GM21447 (cell line): ENCODE data around the gene SORD.
"Not testable (repeated sequence)": the region's sequence is repeated elsewhere in the genome, so short reads cannot be mapped to it uniquely, and the experiment has no call there.

ENCODE experiments used
- ATAC-seq: cut with Tn5 transposase; IDR thresholded peaks from one replicate; pipeline ENCODE4 v1.9.1; 2021; ENCODE audit not compliant: unreplicated experiment

Gene SORD

DNA sequence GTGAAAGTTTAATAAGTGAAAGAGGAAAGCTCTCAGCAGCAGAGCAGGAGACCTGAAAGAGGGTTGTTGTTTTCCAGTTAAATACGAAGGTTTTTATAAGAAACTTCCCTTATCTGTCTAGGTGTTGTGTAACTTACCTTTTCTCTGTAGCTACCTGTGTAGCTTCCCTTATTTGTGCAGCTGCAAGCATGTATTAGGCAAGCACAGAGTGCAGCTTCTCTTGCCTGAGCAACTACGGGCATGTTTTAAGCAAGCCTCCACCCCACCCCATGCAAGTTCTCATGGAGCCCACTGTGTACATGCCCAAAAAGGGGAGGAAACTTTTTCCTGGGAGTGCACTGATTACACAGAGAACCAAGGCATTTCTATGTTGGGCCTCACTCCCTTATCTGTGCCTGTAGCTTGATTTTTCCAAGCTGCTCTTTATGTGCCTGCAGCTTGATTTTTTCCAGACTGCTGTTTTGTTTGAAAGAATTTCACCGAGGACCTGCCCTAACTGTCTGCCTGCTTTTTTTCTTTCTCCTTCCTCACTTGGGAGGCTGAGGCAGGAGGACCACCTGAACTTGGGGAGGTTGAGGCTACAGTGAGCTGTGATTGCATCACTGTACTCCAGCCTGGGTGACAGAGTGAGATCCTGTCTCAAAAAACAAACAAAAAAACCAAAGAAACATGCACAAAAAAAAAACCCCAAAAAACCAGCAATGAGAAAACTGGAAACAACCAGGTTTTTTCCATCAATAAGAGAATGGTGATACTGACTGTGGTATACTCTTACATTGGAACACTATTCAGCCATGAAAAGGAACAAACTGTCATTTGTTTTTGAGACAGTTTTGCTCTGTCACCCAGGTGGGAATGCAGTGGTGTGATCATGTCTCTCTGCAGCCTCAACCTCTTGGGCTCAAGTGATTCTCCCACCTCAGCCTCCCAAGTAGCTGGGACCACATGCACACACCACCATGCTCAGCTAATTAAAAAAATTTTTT is 36.0 kb downstream of the SORD start:
- not testable (repeated sequence) for ATAC-seq

DNA sequence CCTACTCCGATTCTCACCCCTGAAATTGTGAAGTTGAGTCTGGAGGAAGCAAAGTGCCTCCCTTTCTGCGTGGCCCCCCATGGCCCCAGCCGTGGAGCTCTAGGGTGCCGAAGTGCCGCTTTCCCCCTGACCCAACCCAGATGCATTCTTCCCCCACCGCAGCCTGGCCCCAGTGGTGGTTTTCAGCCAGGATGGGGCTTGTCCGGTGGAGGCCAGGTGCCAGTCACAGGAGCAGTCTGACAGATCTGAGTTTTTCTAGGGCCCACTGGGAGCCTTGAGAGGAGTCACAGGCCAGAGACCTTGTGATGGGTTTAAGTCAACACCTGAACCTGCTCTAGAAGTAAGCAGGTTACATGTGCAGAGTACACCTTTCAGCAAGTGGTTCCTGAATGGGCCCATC is 39.3 kb downstream of the SORD start:
- ATAC-seq: not testable (repeated sequence)

DNA sequence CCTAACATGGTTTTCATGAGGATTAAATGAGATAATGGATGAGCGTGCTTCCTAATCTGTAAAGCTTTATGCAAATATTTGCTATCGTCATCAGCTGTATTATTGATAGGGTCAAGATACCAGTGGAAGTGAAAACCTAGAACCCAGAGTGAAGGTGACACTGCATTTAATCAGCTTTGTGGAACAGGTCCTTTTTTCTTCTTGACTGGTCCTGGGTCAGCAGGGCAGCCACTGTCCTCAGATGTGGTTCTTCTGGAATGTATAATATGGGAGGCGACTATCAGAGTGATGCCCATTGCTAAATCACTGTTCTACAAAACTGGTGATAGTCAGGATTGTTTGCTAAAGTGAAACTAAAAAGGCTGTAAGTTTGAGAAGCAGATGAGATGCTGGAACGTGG is 41.4 kb downstream of the SORD start:
- no peak for ATAC-seq

DNA sequence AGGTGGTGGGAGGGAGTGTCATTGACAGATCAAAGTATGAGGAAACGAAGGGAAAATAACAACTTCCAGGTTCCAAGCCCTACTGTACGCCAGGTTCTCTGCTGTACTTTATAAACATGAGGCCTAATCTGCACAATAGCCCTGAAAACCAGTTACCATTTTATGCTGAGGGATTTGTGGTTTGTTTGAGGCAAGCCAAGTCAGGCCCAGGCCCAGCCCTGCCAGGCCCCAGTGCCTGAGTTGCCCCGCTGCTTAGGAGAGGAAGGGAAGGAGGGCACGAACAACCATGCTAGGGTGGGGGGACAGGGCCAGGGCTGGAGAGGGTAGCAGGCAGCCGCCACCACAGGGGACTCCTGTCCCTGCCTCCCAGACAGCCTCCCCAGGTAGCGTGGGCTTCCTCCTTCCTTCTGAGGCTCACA is 47.0 kb downstream of the SORD start:
- not testable (repeated sequence) for ATAC-seq

DNA sequence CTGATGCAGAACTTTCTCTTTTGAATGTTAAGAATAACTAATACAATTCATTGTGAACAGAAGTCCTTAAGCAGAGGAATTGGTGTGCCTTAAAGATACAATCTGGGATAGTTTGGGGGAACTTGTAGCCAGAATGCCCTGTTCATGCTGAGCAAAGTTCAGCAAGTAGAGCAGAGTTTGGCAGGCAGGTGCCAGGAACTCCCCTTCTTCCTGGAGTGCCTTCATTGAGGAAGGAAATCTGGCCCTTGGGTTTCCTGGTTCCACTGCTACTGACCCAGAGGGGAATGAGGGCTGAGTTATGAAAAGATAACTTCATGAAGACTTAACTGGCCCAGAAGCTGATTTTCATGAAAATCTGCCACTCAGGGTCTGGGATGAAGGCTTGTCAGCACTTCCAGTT is 50.6 kb downstream of the SORD start:
- ATAC-seq: not testable (repeated sequence)

DNA sequence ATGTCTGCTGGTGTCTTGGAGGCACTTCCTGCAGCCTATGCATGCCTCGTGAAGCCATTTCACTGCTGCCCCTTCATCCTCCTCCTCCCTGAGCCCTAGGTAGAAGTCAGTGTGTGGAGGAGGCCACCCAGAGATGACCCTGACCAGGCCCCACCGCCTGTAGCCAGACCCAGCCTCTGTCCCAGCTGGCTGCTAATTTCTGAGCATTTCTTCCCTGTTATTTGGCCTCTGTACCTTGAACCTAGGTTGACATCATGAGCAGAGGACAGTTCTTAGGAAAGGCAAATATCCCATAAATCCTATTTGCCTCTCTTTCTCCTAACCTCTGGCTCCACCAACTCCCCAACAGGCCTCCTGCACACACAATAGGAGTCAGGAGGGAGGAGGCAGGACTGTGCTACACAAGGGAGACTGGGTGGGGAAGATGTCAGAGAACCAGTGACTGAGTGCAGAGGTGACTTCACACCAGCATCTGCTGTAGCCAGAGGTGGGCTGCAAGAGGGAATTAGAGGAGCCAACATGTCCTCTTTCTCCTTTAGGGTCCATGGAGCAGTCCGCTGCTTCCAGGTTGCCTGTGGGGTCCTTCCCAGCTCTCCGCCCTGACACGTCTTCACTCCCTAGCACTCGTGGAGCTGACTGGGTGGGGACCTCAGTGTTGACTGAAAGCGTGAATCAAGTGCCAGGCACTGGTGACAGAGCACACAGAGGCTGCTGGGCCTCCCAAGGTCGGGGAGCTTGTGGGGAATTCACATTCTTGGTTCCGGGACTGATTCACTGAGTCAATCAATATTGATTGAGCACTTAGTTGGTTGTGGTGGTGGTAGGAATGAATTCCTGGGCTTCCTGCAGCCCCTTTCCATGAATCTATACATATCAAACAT is 52.7 kb downstream of the SORD start:
- not testable (repeated sequence) for ATAC-seq

DNA sequence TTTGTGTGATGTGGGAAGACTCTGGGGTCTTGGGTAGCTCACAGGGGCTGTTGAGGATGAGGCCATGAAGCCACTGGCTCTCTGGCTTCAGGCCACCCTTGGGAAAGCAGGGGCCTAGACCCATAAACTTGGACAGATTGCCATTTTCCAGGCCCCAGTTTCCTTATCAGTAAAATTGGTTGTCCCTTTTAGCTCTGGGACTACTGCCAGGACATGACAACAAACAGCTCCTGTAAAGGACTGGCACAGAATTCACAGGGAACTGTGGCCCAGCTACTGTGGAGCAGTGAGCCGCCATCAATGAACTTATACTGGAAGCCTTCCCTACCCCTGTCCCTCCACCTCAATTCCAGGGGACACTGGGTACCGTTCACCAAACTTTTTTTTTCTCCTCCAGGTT is 54.4 kb downstream of the SORD start:
- ATAC-seq: not testable (repeated sequence)

DNA sequence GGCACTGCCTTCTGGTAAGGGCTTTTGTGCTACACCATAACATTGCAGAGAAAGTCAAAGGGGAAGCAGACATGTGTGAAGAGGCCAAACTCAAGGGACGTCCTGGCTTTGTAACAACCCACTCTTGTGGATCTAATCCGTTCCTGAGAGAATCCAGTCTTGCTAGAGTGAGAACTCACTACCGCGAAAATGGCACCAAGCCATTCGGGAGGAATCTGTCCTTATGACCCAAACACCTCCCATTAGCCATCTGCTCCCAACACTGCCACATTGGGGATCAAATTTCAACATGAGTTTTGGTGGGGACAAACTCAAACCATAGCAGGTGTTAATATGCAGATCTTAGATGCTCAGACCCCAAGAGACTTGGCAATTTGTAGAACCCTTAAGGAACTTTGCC is 56.2 kb downstream of the SORD start:
- not testable (repeated sequence) for ATAC-seq

DNA sequence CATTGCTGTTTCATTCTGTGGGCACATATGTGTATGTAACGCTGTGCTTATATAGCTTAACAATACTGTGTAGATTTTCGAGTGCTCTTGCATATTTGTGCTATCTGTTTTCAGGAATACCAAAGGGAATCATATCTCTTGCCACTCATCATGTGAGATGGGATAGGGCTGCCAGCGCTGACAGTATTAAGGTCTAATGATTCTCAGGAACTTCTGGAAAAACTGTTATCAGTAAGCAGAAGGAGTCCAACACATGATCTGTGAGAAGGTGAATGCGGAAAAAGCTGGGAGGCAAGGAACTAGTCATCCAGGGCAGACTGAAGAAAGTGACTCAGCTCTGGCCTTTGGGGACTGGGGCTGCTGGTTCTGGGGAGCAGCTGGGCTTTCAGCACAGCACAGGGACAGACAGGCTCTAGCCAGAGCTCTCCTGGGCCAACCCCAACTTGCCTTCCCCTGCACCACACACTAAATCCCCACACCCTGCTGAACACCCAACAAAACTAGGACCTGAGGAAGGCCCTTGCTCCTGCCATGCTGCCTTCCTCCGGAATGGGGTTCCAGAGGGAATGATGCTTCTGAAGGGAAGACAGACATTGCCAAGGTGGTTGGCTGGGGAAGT is 56.7 kb downstream of the SORD start:
- not testable (repeated sequence) for ATAC-seq

DNA sequence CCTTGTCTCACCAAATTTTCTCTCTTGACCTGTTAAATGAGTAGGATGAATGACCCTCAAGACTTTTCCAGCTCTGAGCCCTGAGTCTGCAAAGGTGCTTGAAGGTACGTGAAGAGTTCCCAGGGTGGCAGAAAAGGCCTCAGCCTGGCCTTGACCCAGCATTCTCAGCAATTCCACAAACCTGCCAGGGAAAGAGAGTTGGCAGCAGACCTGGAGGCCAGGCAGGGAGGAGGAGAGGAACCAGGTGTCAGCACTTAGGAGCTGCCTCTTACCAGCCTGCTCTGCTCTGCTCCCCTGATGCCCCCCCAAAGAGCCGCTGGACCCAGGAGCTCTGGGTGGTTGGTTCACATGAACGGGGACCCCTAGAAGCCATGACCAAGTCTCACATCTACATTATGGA is 57.6 kb downstream of the SORD start:
- not testable (repeated sequence) for ATAC-seq

DNA sequence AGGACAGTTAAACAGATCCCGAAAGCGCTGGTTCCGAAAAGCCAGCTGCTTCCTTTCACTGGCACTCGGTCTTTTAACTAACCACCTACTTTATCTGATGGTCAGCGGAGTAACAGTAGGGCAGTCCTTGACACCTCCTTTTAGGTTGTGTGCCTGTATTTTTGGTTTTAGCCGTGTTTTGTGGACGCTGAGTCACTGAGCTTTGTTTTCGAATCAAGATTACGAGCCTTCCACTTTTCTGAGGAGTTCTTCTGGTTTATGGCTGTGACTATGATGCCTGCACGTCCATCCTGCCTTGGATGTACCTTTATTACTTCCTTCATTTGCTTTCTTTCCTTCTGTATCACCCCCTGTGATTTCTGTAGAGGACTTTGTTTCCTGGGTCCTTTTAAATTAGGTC is 59.4 kb downstream of the SORD start:
- ATAC-seq: not testable (repeated sequence)

DNA sequence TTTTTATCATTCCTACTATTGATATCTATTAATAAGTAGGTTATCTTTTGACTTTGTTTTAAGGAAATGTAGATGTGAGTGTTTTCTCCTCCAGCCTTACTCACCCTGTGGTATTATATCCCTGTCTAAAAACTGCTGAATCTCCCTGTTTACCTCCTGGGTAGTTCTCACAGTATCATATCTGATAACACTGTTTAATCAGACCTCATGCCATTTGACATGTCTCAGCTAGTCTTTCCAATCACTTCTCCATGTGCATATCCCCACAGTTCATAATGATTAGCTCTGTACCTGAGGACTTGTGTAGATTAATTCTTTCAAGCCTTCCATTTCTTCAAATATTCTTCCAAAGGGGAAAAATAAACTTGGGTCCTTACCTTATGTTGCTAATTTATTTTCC is 60.2 kb downstream of the SORD start:
- ATAC-seq: no peak

DNA sequence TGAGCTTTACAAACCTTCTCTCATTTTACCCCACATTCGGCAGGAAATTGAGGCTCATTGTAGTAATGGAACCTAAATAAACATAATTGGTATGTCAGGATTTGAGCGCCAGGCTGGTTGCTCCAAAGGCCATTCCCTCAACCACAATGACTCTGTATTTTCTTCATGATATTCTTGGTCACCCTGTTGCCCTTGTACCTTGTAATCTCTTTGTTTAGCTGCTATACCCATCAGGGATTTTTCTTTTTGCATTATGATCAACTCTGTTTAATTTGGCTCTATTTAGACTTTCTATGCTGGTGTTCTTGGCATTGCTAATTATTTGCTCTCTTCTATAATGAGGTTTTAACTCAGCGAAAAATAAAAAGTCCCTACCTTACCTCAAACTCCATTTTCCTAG is 61.2 kb downstream of the SORD start:
- ATAC-seq: no peak

DNA sequence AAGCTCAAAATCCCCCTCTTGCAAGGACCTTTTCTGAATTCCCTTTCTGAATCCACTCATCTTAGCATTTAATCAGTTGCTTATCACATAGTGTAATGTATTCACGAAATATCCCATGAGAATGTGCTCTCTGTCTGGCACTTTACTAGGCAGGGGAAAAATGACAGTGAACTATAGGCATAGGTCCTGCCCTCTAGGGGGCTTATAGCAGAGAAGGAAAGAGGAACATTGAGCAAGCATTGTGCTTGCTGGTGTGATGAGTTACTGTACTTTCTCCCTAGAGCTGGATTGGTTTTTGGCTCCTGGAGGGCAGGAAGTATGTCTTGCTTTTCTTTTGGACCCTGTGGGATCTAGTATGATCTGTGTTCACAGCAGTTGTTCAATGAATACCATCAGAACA is 64.5 kb downstream of the SORD start:
- ATAC-seq: no peak

DNA sequence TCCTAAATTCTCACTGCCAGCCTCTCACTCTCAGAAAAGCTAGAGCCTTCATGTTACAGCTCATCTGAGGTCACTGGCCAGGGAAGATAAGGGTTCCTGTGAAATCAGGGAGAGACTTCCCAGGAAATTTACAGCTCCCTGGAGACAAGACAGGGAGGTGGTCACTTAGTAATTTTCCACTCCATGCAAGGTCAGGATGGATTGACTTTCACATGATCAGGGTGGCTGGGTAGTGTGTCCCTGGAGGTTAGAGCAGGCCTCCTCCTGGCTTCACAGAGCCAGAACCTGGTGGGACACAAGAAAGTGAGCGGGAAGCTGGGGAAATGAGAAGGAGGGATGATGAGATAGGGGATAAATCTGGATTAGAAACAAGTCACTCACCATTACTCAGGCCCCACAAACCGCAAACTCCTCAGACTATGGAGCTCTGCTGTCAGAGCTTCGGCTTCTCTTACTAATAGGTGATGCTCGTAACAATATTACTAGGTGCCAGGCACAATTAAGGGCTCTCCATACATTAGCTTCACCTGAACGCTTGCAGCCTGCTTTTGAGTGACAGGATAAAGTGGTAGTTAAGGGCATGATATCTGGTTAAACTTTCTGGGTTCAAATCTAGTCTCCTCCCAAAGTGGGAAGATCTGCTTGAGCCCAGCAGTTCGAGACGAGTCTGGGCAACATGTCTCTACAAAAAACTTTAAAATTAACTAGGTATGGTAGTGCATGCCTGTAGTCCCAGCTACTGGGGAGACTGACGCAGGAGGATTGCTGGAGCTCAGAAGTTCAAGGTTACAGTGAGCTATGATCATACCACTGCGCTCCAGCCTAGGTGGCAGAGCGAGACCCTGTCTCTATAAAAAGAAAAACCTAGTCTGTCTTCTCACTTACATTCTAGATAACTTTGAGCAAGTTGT is 66.1 kb downstream of the SORD start:
- ATAC-seq: no peak

DNA sequence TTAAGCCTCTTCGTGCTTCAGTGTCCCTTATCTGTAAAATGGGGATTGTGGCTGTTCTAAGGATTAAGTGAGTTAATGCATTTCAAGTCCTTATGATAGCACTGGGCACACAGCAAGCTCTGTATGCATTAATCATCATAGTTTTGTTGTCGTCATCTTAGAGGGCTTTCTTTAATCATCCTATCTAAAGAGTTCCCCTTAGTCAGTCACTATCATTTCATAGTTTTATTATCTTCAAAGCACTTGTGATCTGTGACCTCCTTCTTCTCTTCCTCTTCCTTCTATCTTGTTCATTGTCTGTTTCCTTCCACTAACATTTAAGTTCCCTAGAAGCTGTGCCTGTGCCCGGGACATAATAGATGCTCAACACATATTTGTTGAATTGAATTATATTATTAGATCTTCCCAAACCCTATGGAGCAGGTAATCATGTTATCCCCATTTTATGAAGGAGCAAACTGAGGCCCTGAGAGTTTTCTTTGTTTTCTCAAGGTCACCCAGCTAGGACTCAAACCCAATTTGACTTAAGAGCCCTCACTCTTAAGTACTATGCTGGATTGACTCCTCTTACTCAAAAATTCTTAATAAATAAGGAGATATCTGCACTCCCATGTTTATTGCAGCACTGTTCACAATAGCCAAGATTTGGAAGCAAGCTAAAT is 66.8 kb downstream of the SORD start:
- ATAC-seq: no peak

DNA sequence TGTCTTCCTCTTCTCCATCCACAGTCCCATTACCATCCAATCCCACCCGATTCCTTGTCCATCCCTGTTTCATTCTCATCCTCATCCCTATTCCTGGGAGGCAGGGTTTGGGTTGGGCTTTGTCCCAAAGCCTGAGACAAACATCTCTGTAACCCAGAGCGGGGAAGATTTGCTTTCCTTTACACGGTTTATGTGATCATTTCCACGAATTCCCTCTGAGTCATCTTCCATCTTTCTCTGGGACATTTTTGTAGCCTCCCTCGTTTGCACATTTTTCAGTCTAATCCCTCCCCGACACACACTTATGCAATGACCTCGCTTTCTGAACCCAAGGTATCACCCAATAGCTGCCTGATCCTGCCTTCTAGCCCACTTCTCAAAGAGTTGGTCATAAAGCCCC is 68.2 kb downstream of the SORD start:
- ATAC-seq: no peak

DNA sequence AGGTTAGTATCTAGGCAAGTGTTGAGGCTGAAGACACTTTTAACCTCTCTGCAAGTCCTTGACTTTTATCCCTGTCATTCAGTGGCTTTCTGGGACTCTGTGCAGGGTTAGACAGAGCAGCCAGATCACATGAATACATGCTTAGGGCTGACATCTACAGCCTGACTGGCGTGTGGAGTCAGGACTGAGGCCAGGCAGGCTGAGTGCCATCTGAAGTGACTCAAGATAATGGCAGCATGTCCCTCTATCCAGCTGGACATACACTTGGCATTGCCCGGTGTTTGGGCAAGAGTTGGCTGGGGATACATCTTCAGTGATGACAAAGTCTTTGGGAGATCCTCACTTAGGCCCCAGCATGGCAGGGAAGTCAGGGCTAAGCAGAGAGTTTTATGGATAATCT is 68.6 kb downstream of the SORD start:
- no peak for ATAC-seq

DNA sequence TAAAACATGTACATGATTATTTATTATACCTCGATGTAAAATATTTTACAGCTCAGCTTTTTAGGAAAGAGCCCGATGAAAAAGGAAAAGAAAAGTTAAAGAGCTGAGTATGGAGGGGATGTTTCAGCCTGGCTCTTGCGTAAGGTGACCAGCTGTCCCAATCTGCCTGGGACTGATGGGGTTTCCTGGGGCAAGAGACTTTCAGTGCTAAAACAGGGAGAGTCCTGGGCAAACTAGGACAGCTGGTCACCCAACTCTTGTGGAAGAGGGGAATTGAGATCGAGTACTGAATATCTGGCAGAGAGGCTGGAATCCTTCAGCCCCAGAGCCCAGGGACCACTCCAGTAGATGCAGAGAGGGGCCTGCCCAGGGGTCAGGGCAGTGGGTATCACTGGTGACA is 70.0 kb downstream of the SORD start:
- ATAC-seq: no peak
